HG02973 (cell line): Measurements from ENCODE around the gene TRPV3.

Source experiments
- ATAC-seq: cut with Tn5 transposase; IDR thresholded peaks from one replicate; pipeline ENCODE4 v1.9.1; 2021; ENCODE audit warnings: moderate library complexity; ENCODE audit not compliant: unreplicated experiment

The TRPV3 gene

DNA sequence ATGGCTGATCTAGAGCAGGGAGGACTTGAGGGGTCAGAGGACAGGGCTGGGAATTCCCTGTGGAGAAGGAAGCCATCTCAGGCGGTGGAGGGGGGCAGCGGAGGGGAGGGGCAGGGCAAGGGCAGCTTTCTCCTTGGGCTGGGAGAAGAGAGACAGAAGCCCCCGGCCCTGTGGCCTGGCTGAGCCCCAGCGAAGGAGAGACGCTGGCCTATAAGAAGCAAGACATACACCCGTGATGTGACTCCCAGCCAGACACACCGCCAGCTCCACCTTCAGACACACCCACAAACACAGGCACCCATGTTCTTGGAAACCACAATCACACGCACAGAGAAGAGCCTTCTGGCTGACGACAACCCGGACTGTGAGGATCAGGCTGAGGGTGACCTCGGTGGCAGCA lies 10.0 kb downstream of the TRPV3 start:
- ATAC-seq, result no peak

DNA sequence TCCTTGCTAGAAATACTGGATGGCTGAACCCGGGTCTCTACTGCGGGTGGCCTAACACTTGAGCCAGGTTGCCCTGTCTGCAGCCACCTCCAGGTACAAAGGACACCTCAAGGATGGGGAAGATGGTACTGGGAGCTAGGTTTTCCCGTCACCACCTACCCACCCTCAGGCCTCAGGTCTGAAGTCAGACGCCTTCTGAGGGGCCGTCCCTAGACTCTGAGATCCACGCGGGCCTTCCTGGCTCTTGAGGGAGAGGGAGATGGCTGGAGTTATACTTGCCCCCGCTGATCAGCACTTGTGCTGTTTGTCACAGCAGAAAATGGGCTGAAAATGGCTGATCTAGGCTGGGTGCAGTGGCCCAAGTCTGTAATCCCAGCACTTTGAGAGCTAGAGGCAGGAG lies 10.6 kb downstream of the TRPV3 start:
- no peak for ATAC-seq

DNA sequence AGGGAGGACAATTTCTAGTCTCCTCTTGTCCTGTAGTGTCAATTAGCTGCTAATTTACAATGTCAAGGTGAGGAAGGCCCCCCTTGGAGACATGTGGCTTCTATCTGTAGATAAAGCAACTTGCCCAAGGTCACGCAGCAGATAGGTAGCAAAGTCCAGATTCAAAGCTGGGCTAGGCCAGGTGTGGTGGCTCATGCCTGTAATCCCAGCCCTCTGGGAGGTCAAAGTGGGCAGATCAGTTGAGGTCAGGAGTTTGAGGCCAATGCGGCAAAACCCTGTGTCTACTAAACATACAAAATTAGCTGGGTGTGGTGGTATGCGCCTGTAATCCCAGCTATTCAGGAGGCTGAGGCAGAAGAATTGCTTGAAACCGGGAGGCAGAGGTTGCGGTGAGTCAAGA lies 11.1 kb downstream of the TRPV3 start:
- no peak for ATAC-seq

DNA sequence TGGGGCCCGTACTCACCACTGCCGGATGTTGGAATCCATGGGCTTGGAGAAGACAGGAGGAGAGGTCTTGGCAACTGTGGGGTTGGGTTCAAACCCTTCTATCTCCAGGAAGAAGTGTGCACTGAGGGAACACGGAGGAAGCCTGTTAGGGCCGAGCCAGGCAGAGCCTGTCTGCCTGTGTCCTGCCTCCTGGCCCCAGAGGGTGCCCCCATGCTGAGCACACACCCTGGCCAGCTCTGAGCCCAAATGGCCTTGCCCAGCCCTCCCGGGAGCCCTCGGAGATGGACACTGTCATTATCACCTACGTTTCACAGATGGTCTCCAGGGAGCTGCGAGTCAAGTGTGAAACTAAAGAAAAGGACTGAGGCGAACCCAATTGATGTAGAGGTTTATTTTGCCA lies 12.5 kb downstream of the TRPV3 start:
- ATAC-seq, result no peak

DNA sequence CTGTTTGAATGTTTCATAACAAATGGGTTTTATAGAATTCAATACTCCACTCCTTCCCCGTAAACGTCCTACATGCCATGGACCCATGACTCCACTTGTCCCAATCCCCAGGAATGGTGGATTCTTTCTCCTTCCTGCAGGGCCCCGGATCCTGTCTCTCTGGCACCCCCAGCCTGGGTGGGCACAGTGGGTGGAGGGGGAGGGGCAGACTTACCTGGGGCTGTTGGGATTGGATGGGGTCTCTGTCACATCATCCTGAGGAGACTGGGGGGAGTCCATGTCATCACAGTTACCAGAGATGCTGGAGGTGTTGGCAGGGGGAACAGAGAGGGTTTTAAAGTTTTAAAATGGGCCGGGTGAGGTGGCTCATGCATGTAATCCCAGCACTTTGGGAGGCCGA lies 13.2 kb downstream of the TRPV3 start:
- no peak for ATAC-seq

DNA sequence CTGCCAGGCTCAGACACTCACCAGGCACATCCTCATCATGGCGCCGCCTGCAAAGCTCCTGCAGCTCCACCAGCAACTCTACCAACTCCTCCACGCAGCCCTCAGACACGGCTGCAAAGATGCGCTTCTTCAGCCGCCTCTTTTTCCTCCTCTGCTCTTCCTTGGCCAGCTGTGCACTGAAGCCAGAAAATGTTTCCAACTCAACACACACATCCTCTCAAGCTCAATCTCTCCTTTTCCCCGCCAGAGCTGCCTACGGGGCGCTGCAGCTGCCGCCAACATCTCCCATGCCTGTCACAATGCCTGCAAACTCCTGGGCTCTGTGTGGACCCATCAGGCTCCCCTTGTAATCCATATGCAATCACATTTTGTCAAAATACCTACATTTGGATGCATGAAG lies 14.2 kb downstream of the TRPV3 start:
- ATAC-seq, result no peak

DNA sequence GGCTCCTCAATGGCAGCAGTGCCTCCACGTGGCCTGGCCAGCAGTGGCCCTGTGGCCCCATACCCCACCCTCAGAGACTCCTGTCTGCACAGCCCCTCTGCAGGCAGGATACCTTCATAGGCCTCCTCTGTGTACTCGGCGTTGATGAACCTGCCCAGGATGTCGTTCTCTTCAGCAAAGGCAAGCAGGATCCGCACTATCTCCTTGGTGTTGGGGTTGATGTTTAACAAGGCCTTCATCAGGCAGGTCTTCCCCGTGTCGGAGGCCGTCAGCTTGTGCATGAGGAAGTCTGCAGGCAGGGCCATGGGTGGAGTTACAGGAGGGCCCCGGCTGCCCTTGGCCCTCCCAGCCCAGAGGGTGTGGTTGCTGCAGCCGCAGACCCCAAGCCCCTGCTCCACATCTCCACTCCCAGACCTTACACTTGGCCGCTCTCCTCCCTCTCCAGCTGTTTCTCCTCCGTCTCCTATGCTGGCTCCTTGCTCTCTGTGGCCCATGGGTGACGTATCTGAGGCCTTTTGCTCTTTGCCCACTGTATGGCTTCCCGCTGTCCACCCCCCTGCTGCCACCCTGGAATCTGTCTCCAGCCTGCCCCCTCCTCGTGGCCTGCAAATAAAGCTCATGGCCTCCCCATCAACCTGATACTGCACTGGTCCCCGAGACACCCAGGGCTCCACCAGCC lies 15.1 kb downstream of the TRPV3 start:
- no peak for ATAC-seq

DNA sequence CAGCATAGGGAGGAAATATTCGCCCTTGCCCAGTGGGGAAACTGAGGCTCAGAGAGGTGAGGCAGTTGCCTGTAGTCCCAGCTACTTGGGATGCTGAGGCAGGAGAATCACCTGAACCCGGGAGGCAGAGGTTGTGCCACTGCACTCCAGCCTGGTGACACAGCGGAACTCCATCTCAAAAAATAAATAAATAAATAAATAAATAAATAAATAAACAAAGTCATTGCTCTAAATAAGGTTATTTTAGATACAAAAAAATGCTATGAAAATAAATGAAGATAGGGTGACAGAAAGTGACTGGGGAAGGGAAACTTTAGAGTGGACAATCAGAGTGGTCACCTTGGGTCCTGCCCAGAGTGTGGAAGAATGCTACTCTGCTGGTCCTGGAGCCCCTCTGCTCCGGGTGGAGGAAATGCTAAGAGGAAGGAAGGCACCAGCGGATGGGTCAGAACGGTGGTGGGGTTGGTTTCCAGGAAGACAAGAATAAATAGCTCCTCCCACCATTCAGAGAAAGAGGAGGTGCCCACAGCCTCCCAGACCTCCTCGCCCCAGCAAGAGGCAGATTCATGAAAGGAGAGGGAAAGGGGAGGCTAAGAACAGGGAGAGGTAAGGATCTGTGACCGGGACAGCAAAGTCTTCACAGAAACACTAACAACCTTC lies 17.6 kb downstream of the TRPV3 start:
- ATAC-seq, result no peak

DNA sequence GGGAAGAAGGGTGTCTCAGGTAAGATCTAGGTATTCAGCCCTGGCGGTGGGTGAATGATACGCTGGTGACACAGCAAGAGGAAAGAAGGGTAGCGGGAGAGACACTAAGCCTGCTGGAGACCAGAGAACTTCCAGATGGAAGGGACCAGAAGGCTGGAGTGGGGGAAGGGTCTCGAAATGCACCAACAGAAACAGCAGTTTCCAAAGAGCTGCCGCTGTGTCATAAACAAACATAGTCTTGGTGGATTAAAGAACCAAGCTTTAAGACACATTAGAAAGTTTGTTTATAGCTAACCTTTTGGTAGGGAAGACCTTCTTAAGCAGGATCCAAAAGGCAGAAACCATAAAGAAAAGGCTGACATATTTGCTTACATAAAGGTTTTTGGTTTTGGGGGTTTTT lies 20.9 kb downstream of the TRPV3 start:
- ATAC-seq, result no peak

DNA sequence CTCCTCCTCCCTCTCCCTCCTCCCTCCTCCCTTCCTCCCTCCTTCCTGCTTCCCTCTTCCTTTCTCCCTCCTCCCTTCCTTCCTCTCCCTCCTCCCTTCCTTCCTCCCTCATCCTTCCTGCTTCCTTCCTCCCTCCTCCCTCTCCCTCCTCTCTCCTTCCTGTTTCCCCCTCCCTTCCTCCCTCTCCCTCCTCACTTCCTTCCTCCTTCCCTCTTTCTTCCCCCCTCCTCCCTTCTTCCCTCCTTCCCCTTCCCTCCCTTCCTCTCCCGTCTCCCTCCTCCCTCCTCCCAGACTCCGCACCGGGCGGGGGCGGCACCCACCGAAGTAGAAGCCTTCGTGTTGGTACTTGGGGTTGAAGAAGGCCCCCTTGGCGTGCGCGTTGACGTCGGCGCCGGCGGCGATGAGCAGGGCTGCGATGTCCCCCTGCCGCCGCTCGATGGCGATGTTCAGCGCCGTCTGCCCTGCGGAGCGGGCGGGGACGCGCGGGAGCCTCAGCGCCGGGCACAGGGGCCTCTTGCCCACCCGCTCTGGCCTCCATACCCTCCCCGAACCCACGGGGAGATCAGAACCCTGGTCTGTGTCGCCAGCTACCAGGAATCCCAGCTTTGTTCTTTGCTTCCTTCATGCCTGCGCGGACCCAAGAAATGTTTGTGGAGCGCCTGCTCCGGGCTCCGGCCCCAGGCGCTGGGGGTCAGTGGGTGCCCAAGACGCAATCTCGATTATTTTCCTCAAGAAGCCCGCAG lies 22.2 kb downstream of the TRPV3 start:
- ATAC-seq, result no peak

DNA sequence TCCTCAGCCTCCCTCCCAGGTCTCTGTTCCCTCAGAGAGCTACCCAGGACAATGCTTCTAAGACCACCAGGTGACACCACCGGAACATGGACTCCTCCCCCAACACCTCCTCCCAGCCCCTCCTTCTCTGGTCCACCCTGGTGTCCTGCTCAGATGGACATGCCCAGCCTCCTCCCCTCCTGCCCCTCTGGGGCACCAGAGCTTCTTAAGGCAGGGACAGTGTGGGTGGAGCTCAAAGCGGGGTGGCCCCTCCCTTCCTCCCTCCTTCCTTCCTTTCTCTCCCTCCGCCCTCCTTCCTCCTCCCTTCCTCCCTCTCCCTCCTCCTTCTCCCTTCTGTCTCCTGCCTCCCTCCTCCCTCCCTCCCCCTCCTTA lies 22.7 kb downstream of the TRPV3 start:
- no peak for ATAC-seq

DNA sequence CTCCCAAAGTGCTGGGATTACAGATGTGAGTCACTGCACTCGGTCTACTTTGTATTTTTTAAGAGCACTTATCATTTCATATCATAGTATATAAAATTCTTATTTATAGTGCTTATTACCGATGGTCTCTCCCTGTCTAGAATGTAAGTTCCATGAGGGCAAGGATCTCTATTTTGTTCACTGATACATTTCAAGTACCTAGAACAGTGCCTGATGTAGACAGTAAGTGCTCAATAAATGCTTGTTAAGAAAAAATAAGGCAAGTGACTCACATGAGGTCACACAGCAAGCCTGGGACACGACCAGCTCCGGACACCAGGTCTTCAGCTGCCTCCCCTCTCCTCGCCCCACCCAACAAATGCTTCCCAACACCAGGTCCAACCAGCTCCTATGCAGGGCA lies 23.9 kb downstream of the TRPV3 start:
- ATAC-seq, result no peak

DNA sequence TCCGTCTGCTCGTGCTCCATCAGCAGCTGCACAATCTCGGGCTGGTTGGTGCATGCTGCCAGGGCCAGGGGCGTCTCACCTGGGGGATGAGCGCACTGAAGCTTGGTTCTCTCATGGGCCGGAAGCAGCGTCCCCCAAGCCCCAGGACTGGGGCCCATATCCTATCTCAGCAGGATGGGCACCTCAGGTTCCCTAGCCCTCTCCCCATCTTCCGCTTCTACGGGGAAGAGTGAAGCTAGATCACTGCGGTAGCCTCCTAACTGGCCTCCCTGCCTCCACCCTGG lies 24.8 kb downstream of the TRPV3 start:
- no peak for ATAC-seq

DNA sequence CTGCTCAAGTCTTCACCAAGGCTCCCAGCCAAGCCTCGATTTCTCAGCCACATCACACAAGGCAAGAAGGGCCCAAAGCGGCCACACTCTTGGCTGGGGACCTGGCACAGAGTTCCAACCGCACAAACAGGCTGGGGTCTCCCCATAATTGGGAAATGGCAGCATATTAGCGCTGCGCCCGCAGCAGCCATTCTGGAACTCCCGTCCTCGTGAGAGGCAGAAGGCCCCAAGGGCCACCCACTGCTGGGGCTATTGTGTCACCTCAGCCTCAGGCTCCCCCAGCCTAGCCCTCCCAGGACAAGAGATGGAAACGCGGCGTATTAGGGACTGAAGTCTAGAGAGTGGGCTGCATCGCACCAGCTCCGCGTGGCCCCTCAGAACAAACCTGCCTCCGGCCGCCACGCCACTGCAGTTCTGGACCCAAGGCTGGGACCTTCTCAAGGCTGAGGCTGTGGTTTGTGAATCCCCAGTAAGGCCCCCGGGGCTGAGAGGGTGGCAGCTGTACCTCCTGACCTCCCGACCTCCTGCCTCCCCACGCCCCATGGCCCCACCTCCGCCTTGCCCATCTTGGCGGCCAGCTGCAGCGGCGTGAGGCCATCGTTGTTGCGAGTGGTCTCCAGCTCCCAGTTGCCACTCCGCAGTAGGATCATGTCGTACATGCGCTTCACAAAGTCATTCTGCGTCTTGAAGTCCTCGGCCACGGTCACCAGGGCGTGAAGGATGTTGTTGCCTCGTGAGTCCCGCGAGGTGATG lies 25.3 kb downstream of the TRPV3 start:
- no peak for ATAC-seq

DNA sequence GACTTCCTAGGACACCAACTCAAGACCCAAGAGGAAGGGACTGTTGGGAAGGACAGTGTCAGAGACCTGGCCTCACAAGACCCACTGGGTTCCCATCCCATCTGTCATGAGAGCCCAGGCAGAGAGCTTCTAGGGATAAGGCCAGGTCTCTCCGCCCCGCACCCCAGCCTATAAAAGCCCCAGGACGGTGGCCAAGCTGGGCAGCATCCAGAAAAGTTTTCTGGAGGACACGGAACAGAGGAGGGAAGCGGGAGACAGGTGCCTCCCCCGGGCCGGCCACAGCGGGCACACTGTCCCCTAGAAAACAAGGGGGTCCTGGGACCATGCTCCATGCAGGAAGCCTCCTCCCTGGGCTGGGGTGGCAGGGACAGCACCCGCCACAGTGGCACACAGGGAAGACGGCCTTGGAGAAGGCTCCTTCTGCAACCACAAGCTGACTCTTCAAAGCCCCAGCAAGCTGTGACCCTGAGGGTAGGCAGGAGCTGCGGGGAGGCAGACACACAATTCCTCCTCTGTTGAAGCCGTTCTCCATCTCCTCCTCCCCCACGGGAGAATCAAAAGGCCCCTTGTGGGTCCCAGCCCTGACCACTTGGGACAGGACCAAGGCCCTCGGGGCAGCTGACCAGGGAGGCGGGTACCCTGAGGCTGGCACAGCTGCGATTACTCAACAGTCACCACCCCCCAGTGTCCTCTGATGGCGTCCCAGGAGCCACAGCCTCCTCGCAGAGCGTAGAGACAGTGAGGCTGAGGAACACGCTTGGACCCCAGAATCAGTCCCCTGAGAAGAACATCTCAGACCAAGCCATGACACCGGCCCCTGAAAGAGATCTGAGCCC lies 26.1 kb downstream of the TRPV3 start:
- ATAC-seq, result no peak

DNA sequence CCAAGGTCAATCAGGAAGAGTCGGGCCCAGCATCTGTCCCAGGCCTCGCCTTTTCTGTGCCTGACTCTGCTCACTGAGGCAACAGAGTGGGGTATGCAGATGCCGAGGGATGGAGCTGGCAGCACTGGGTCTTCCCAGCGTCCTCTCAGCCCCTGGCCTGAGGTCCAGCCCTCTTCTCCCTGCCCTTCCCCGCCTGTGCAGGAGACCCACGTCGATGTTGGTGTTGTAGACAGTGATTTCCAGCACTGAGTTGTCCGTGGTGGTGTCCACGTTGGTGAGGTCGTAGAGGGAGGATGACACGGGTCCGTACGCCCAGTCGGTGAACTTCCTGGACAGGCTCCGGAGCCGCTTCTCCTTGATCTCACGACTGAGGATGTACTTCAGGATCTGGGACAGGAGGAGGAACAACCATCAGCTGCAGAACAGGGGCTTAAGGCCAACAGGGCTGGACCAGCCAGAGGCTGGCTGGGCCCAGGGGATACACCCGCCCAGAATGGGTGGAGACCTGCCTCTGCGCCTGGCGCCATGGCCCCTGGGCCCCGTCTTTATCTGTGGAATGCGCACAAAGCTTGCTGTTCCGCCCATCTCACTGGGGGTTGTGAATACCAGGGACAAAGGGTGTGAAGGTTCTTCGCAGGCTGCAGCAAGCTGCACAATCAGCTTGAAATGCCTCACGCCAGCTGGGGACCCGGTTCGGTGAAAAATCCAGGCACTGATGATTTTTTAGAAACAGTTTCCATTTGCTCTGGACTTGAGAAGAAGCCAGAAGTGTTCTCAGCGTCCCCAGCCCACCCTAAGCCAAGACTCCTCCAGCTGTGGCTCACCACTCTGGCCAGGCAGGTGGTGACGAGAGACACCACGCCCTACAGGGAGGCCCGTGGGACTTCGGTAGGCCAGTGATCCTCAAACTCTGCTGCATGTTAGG lies 27.5 kb downstream of the TRPV3 start:
- no peak for ATAC-seq

DNA sequence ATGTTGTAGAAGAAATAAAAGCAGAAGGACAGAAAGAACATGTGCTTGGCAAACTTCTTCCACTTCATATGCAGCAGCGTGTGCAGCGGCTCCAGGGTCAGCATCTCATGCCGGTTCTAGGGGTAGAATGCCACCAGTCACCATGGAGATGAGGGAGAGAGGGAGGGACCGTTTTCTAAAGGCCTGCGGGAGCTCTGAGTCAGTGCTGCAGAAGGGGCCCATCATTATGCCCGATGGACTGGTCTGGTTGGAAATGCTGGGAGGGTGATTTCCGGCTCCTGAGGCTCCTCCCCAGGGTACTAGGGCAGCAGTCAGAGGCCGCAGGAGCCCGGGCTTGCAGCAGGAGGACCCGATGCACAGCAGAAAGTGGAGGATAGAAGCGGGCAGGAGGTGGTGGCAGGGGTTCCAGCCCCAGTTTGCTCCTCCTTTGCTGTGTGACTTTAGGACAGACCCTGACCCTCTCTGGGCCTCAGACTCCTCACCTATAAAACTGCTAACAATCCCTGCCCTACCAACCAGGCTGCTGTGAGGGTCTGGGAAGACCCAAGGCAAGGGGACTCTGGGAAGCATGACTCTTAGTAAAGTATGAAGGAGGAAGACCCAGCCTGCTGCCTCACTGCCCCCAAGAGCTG lies 28.6 kb downstream of the TRPV3 start:
- no peak for ATAC-seq

DNA sequence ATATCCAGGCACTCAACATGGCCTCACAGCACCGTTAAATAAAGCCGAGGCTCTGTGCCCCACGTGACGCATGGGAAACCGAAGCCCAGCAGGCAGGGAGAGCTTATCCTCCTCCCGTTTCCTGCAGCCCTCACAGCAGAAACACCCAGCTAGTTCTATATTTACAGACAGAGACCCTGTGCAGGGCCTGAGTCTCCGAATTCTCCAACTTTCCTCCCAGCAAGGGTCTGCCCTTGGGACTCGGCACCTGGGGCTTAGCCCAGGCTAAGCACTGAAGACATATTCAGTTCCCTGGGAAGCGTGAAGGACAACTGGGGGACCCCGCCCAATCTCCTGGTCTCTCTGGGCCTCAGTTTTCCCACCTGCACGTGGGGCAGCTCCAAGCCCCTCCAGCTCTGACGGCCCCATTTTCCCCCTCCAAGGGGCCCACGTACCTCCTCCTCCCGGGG lies 29.2 kb downstream of the TRPV3 start:
- ATAC-seq, result no peak

DNA sequence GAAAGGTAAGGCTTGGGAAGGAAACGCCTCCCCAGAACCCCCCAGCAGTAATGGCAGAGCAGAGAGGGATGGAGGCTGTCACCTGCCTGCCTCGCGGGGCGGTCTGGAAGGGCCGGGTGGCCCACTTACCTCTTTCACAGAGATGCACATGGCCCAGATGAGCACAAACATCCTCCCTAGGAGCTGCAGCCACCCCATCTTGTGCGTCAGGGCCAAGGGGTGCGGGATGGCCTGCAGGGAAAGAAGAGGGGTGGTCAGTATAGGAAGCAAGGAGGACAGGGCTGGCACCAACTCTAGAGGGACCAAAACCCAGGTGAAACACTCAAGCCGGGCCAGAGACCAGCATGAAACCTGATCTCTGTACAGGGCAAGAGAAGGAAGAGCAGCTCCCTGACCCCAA lies 29.7 kb downstream of the TRPV3 start:
- ATAC-seq, result no peak
